ENCODE results near the gene PEX12. TPM values are rescaled to one million over a fixed set of nuclear protein-coding genes. Genes with fewer than 3 reads are reported as not detected.
"Not testable (repeated sequence)": the region's sequence is repeated elsewhere in the genome, so short reads cannot be mapped to it uniquely, and the experiment has no call there.

Gene PEX12
- total RNA-seq, 4 donors from 2014 or later: 2.5 to 7.9 (median 4.5) TPM

DNA sequence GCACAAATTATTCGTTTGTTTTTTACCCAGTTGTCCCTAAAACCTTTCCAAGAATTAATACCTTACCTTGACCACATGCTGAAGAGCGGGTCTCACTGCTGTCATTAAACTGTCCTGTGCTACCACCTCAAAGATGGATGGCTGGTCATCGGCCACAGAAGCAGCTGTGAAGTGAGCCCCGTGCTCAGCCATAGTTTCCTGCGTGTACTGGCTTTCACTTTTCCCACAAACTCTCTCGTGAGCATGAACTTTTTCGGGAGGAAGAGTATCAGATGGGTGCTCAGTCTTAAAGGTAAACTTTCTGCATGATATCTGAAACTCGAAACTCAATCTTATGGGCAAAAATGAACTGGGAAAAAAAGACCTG lies 558 bp downstream of the PEX12 start:
- Histone ChIP-seq H3K27ac (peak overlapping the region; percentile 86 to 90 (median 88)), H3K27me3 (no peaks in the 10 kb centered on the region), H3K9me3 (no peaks in the 10 kb centered on the region), H3K36me3 (peaks cover 0 to 18% (median 0%) of the 10 kb centered on the region in 3 donors), H3K4me1 (peaks cover 0 to 10% (median 2%) of the 10 kb centered on the region in 4 donors), H3K4me3 (peak overlapping the region; percentile 58 to 73 (median 64))
- DNase-seq: no peak
- no peak for TF ChIP-seq POLR2A (IDR thresholded peaks at IDR 0.05)
- TF ChIP-seq, protein P1, sequence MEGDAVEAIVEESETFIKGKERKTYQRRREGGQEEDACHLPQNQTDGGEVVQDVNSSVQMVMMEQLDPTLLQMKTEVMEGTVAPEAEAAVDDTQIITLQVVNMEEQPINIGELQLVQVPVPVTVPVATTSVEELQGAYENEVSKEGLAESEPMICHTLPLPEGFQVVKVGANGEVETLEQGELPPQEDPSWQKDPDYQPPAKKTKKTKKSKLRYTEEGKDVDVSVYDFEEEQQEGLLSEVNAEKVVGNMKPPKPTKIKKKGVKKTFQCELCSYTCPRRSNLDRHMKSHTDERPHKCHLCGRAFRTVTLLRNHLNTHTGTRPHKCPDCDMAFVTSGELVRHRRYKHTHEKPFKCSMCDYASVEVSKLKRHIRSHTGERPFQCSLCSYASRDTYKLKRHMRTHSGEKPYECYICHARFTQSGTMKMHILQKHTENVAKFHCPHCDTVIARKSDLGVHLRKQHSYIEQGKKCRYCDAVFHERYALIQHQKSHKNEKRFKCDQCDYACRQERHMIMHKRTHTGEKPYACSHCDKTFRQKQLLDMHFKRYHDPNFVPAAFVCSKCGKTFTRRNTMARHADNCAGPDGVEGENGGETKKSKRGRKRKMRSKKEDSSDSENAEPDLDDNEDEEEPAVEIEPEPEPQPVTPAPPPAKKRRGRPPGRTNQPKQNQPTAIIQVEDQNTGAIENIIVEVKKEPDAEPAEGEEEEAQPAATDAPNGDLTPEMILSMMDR (IDR thresholded peaks at IDR 0.05): no peak

- TF ChIP-seq, protein P1 (IDR thresholded peaks at IDR 0.05): no peak
- no peak for TF ChIP-seq POLR2A (IDR thresholded peaks at IDR 0.05)
- H3K9me3 ChIP-seq: no peaks in the 10 kb centered on the region
- no peak overlapping the region for H3K4me3 ChIP-seq
- no peak overlapping the region for H3K27ac ChIP-seq
- H3K4me1 ChIP-seq: peaks cover 0 to 10% (median 2%) of the 10 kb centered on the region in 4 donors
- peaks cover 0 to 18% (median 0%) of the 10 kb centered on the region in 3 donors for H3K36me3 ChIP-seq
- no peaks in the 10 kb centered on the region for H3K27me3 ChIP-seq
- DNase-seq: no peak
These were observed 2.6 kb downstream of the PEX12 start for GRCh38 chr17:35575759-35576158.

- Histone ChIP-seq H3K27me3 (no peaks in the 10 kb centered on the region), H3K36me3 (peaks cover 0 to 6% (median 0%) of the 10 kb centered on the region in 3 donors), H3K9me3 (no peaks in the 10 kb centered on the region), H3K4me1 (peaks cover 0 to 21% (median 5%) of the 10 kb centered on the region in 4 donors), H3K4me3 (peak overlapping the region in 1 of 4 donors; percentile 73), H3K27ac (no peak overlapping the region)
- TF ChIP-seq POLR2A (IDR thresholded peaks at IDR 0.05): no peak
- TF ChIP-seq, protein P1 (IDR thresholded peaks at IDR 0.05): no peak
- no peak for DNase-seq
These were observed 9.0 kb downstream of the PEX12 start for GRCh38 chr17:35569405-35569804.

DNA sequence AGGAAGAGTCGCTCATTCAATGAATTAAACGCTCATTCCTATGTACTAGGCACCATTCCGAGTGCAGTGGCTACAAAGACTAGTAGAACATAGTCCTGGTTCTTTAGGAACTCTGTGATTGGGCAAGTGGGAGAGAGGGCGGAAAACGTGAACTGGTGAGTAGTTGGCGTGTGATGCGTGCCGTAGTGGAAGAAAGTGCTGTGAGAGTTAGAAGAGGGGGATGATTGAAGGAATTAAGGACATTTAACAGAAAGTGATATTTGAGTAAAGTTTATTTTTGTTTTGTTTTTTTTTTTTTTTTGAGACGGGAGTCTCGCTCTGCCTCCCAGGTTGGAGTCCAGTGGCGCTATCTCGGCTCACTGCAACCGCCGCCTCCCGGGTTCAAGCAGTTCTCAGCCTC lies 9.8 kb downstream of the PEX12 start:
- H3K36me3 ChIP-seq: no peaks in the 10 kb centered on the region
- H3K4me3 ChIP-seq: peak overlapping the region; percentile 69 to 79 (median 74)
- H3K9me3 ChIP-seq: no peaks in the 10 kb centered on the region
- H3K27me3 ChIP-seq: no peaks in the 10 kb centered on the region
- peak overlapping the region; percentile 81 to 85 (median 82) for H3K27ac ChIP-seq
- peaks cover 0 to 21% (median 5%) of the 10 kb centered on the region in 4 donors for H3K4me1 ChIP-seq
- DNase-seq: peak in 2 of 3 donors; percentile 25 to 56
- no peak for TF ChIP-seq POLR2A (IDR thresholded peaks at IDR 0.05)
- TF ChIP-seq, protein P1 (IDR thresholded peaks at IDR 0.05): no peak

GRCh38 chr17:35566968-35567367 lies 11.4 kb downstream of the PEX12 start:
- Histone ChIP-seq H3K27ac (no peak overlapping the region), H3K4me1 (peaks cover 0 to 21% (median 5%) of the 10 kb centered on the region in 4 donors), H3K27me3 (no peaks in the 10 kb centered on the region), H3K9me3 (no peaks in the 10 kb centered on the region), H3K4me3 (peak overlapping the region in 2 of 4 donors; percentile 73 to 79), H3K36me3 (no peaks in the 10 kb centered on the region)
- no peak for DNase-seq
- TF ChIP-seq, protein P1 (IDR thresholded peaks at IDR 0.05): no peak
- TF ChIP-seq POLR2A (IDR thresholded peaks at IDR 0.05): no peak

- not testable (repeated sequence) for H3K9me3 ChIP-seq, DNase-seq
These were observed 15.2 kb downstream of the PEX12 start for GRCh38 chr17:35563181-35563580.

More at GRCh38 chr17:35563181-35563580, 15.2 kb downstream of the PEX12 start:
- not testable (repeated sequence) for H3K27ac ChIP-seq, H3K27me3 ChIP-seq, H3K4me1 ChIP-seq, H3K36me3 ChIP-seq, H3K4me3 ChIP-seq

Data from Peyer's patch (tissue), 4 donors.